ENCODE measurements around the gene SLC27A2. TPM values are rescaled to one million over a fixed set of nuclear protein-coding genes. Genes with fewer than 3 reads are reported as not detected.

Gene SLC27A2
- total and polyA plus RNA-seq, 10 of the 15 experiments (the other 5 are each of a cell fraction or from before 2014, with no cell fraction given), result 0.22 to 1.2 (median 0.69) TPM; not detected in 1

GRCh38 chr15:50241684-50242450 lies 59.9 kb downstream of the SLC27A2 start:
- 51% methylated on average over 5 of the region's 5 CpGs for WGBS (ENCODE audit: insufficient coverage, insufficient replicate concordance, low lambda C conversion rate, missing lambda C conversion rate)
- ChIA-PET POLR2A (no interaction called here), SMC1A (ENCODE audit: uncharacterized antibody, unreplicated experiment) (interaction anchor here (1.1 to 1.5 kb wide), 3 partner anchors 12 to 74 kb away, joined by 3 to 5 read pairs (median 4); no protein-coding TSS in a partner anchor), RAD21 (ENCODE audit: unreplicated experiment) (interaction anchor here (0.7 to 1.5 kb wide), 4 partner anchors 19 to 74 kb away, joined by 3 to 6 read pairs (median 3); partner anchors contain the start of gene SLC27A2), CTCF (interaction anchor here (0.5 to 1.5 kb wide), 4 partner anchors 59 to 473 kb away, joined by 3 to 5 read pairs (median 3); no protein-coding TSS in a partner anchor)
- Histone ChIP-seq H2AFZ (ENCODE audit: control insufficient read depth, low read depth, low read length) (no peak overlapping the region), H3K36me3 (ENCODE audit: control insufficient read depth in 2 of 2, insufficient read depth in 2 of 2, low read length in 1 of 2) (no peaks in the 10 kb centered on the region), H4K20me1 (ENCODE audit: control insufficient read depth, insufficient read depth) (no peaks in the 10 kb centered on the region), H3K4me1 (ENCODE audit: control insufficient read depth, insufficient read depth, low read length) (no peaks in the 10 kb centered on the region), H3K4me3 (no peak overlapping the region), H3K9me3 (replicated peaks; ENCODE audit: control insufficient read depth, insufficient read depth, low read length) (no peaks in the 10 kb centered on the region), H3K4me2 (ENCODE audit: control insufficient read depth, insufficient read depth) (no peak overlapping the region), H3K79me2 (ENCODE audit: control insufficient read depth, insufficient read depth, low read length) (no peaks in the 10 kb centered on the region), H3K27ac (ENCODE audit: control insufficient read depth, insufficient read depth) (no peak overlapping the region), H3K27me3 (replicated peaks in 1 of 2; ENCODE audit: control insufficient read depth in 2 of 2, insufficient read depth in 2 of 2, low read length in 1 of 2) (no peaks in the 10 kb centered on the region), H3K9ac (ENCODE audit: control insufficient read depth, insufficient read depth, low read length) (no peak overlapping the region)
- TF ChIP-seq SUPT20H (IDR thresholded peaks at IDR 0.05; ENCODE audit: borderline replicate concordance, control insufficient read depth, low read depth, low read length), result no peak
- TF ChIP-seq NR2C2 (IDR thresholded peaks at IDR 0.05; ENCODE audit: borderline replicate concordance, control insufficient read depth, insufficient read length, low read depth), result no peak
- no peak for TF ChIP-seq USF1 (IDR thresholded peaks at IDR 0.05; ENCODE audit: borderline replicate concordance, extremely low read length, insufficient read depth, low read depth, low read length)
- TF ChIP-seq, protein P1, sequence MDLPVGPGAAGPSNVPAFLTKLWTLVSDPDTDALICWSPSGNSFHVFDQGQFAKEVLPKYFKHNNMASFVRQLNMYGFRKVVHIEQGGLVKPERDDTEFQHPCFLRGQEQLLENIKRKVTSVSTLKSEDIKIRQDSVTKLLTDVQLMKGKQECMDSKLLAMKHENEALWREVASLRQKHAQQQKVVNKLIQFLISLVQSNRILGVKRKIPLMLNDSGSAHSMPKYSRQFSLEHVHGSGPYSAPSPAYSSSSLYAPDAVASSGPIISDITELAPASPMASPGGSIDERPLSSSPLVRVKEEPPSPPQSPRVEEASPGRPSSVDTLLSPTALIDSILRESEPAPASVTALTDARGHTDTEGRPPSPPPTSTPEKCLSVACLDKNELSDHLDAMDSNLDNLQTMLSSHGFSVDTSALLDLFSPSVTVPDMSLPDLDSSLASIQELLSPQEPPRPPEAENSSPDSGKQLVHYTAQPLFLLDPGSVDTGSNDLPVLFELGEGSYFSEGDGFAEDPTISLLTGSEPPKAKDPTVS (IDR thresholded peaks at IDR 0.05; ENCODE audit: low read depth, low read length), result no peak
- no peak for TF ChIP-seq NFYB (IDR thresholded peaks at IDR 0.05; ENCODE audit: insufficient read depth, low read depth, low read length)
- no peak for TF ChIP-seq FOXM1 (IDR thresholded peaks at IDR 0.05; ENCODE audit: low read depth, low read length)
- no peak for TF ChIP-seq WRNIP1 (IDR thresholded peaks at IDR 0.05; ENCODE audit: borderline replicate concordance, low read depth, low read length)
- no peak for TF ChIP-seq CBX5 (IDR thresholded peaks at IDR 0.05; ENCODE audit: low read depth)
- no peak for TF ChIP-seq ZBED1 (IDR thresholded peaks at IDR 0.05; ENCODE audit: borderline replicate concordance)
- no peak for TF ChIP-seq CHD4 (IDR thresholded peaks at IDR 0.05)
- no peak for TF ChIP-seq PAX5 (IDR thresholded peaks at IDR 0.05; ENCODE audit: borderline replicate concordance, low read depth, low read length)
- no peak for TF ChIP-seq ATF3 (IDR thresholded peaks at IDR 0.05; ENCODE audit: borderline replicate concordance, extremely low read depth, low read depth, low read length)
- TF ChIP-seq SIN3A (IDR thresholded peaks at IDR 0.05; ENCODE audit: low read depth, low read length), result no peak
- TF ChIP-seq MEF2B (IDR thresholded peaks at IDR 0.05; ENCODE audit: partially characterized antibody, poor library complexity, severe bottlenecking), result no peak
- no peak for TF ChIP-seq ZBTB11 (CRISPR knock-in tag; IDR thresholded peaks at IDR 0.05)
- no peak for TF ChIP-seq POU2F2 (IDR thresholded peaks at IDR 0.05; ENCODE audit: borderline replicate concordance, low read depth, low read length)
- no TSS peak for BruUV-seq (replicated peaks)
- ATAC-seq (peak; percentile 33), DNase-seq (ENCODE audit: low read depth, low spot score) (no peak), FAIRE-seq (no peak)
- in situ Hi-C loops (cut with MboI) (no loop called here), intact Hi-C loops (cut with micrococcal nuclease; ENCODE audit: unreplicated experiment) (no loop called here)

Measured in GM12878 (cell line).